ENCODE results near the gene SERPINH1. TPM values are rescaled to one million over a fixed set of nuclear protein-coding genes. Genes with fewer than 3 reads are reported as not detected.
A peak's percentile ranks its signal among the peaks of the same experiment; 100 is the strongest.

SERPINH1 gene
- 100 to 1,000 TPM; 111 to 529 (median 220) TPM for total RNA-seq
- 100 to 1,000 TPM in 2 of 3 donors, 10 to 100 TPM in 1; 93.6 to 152 (median 127) TPM for polyA plus RNA-seq
- long read RNA-seq, donor 1, transcript SERPINH1-201 (5 exons, 2,225 nt), result major isoform, 48 of 156 reads
- long read RNA-seq, donor 1, partial matches to known transcripts, result 106 of 156 reads
- long read RNA-seq, donor 1, other reads (novel, unspliced or antisense), result 0 of 156 reads
- long read RNA-seq, donor 2, transcript SERPINH1-201 (5 exons, 2,225 nt), result major isoform, 32 of 101 reads
- long read RNA-seq, donor 2, partial matches to known transcripts, result 68 of 101 reads
- long read RNA-seq, donor 2, other reads (novel, unspliced or antisense), result 0 of 101 reads
- long read RNA-seq, donor 3, transcript SERPINH1-201 (5 exons, 2,225 nt), result major isoform, 25 of 115 reads
- long read RNA-seq, donor 3, partial matches to known transcripts, result 90 of 115 reads
- long read RNA-seq, donor 3, other reads (novel, unspliced or antisense), result 0 of 115 reads
- long read RNA-seq, donor 4, transcript SERPINH1-201 (5 exons, 2,225 nt), result major isoform, 6 of 10 reads
- long read RNA-seq, donor 4, partial matches to known transcripts, result 1 of 10 reads
- long read RNA-seq, donor 4, other reads (novel, unspliced or antisense), result 2 of 10 reads
- long read RNA-seq, donor 5, transcript SERPINH1-201 (5 exons, 2,225 nt), result major isoform, 321 of 366 reads
- long read RNA-seq, donor 5, transcript SERPINH1-215 (6 exons, 2,299 nt), result minor isoform, 12 of 366 reads
- long read RNA-seq, donor 5, partial matches to known transcripts, result 12 of 366 reads
- long read RNA-seq, donor 5, other reads (novel, unspliced or antisense), result 19 of 366 reads
- long read RNA-seq, donor 6, transcript SERPINH1-201 (5 exons, 2,225 nt), result major isoform, 6 of 15 reads
- long read RNA-seq, donor 6, partial matches to known transcripts, result 4 of 15 reads
- long read RNA-seq, donor 6, other reads (novel, unspliced or antisense), result 4 of 15 reads
- long read RNA-seq, donor 7, transcript SERPINH1-201 (5 exons, 2,225 nt), result major isoform, 32 of 110 reads
- long read RNA-seq, donor 7, partial matches to known transcripts, result 76 of 110 reads
- long read RNA-seq, donor 7, other reads (novel, unspliced or antisense), result 0 of 110 reads
- long read RNA-seq, donor 8, transcript SERPINH1-201 (5 exons, 2,225 nt), result major isoform, 81 of 142 reads
- long read RNA-seq, donor 8, partial matches to known transcripts, result 57 of 142 reads
- long read RNA-seq, donor 8, other reads (novel, unspliced or antisense), result 0 of 142 reads
- long read RNA-seq, donor 9, transcript SERPINH1-201 (5 exons, 2,225 nt), result major isoform, 27 of 33 reads
- long read RNA-seq, donor 9, partial matches to known transcripts, result 5 of 33 reads
- long read RNA-seq, donor 9, other reads (novel, unspliced or antisense), result 0 of 33 reads
- long read RNA-seq, donor 10, transcript SERPINH1-201 (5 exons, 2,225 nt), result major isoform, 29 of 84 reads
- long read RNA-seq, donor 10, partial matches to known transcripts, result 52 of 84 reads
- long read RNA-seq, donor 10, other reads (novel, unspliced or antisense), result 0 of 84 reads

DNA sequence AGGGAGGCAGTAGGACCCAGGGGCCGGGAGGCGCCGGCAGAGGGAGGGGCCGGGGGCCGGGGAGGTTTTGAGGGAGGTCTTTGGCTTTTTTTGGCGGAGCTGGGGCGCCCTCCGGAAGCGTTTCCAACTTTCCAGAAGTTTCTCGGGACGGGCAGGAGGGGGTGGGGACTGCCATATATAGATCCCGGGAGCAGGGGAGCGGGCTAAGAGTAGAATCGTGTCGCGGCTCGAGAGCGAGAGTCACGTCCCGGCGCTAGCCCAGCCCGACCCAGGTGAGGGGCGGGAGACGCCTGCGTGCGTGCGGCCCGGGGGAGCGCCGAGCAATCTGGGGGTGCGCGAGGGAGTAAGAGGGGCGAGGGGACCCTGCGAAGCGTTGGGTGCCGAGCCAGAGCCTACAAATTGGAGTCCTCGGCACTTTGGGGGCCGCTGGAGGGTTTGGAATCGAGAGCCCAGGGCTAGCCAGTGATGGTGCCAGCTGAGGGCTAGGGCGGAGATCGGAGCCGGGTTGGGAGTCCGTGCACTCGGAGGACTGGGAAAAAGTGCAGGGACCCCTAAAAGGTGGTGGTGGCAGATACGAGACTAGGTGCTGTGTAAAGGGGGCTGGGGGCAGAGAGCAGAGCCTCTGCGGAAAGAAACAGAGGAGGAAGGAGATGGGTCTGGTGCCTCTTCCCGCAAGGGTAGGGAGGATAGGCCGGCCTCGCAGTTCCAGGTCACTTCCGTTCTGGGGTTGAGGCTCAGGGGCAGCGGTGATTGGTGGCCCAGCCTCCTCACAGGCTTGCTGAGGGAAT lies at the start of gene SERPINH1:
TSS of gene SERPINH1 (plus strand) at position 206 of the 788 bp plus-strand sequence. CDS start 4,097 bp downstream, outside the sequence.
- H3K36me3 ChIP-seq (replicated peaks in 1 of 2), result peaks cover 0 to 12% of the 10 kb centered on the region in 2 donors
- peak; percentile 91 to 95 (median 92) for DNase-seq
- no peaks in the 10 kb centered on the region for H3K9me3 ChIP-seq (replicated peaks in 1 of 3)
- peak; percentile 79 to 87 for TF ChIP-seq POLR2A (IDR thresholded peaks at IDR 0.05)
- TF ChIP-seq, protein P1, sequence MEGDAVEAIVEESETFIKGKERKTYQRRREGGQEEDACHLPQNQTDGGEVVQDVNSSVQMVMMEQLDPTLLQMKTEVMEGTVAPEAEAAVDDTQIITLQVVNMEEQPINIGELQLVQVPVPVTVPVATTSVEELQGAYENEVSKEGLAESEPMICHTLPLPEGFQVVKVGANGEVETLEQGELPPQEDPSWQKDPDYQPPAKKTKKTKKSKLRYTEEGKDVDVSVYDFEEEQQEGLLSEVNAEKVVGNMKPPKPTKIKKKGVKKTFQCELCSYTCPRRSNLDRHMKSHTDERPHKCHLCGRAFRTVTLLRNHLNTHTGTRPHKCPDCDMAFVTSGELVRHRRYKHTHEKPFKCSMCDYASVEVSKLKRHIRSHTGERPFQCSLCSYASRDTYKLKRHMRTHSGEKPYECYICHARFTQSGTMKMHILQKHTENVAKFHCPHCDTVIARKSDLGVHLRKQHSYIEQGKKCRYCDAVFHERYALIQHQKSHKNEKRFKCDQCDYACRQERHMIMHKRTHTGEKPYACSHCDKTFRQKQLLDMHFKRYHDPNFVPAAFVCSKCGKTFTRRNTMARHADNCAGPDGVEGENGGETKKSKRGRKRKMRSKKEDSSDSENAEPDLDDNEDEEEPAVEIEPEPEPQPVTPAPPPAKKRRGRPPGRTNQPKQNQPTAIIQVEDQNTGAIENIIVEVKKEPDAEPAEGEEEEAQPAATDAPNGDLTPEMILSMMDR (IDR thresholded peaks at IDR 0.05), result no peak
- H3K27ac ChIP-seq, result peak within 1 kb of the TSS; percentile 96 to 100 (median 99)
- intact Hi-C loops (cut with DNase I), result no loop called here
- no peaks in the 10 kb centered on the region for H3K27me3 ChIP-seq
- WGBS, 4 donors, result 0 to 1% (median 0%) methylated on average over 25 to 51 of the region's 51 CpGs
- peak within 1 kb of the TSS; percentile 73 to 99 (median 87) for H3K4me3 ChIP-seq
- H3K4me1 ChIP-seq (replicated peaks in 1 of 2), result peaks cover 65 to 68% of the 10 kb centered on the region in 2 donors

DNA sequence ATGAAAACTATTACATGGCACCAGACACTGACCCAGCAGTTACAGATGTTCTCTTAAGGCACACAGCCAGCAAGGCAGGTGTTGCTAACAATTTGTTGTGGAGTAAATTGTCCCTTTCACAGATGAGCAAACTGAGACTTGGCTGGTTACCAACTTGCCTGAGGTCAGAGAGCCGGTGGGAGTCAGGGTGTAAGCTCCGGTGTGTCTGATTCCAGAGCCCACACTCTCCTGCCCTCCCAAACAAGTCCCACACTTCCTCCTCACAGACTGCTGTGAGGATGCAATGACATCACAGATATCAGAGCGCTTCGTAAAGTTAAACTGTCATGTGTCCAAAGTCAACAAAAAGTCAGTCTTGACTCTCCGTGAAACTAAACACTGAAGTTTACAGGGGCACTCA lies 48.8 kb upstream of the SERPINH1 start:
- 56 to 70% (median 60%) methylated on average over 5 of the region's 5 CpGs for WGBS, 4 donors
- Histone ChIP-seq H3K27ac (no peak overlapping the region), H3K36me3 (replicated peaks in 1 of 2) (no peaks in the 10 kb centered on the region), H3K9me3 (replicated peaks in 1 of 3) (no peaks in the 10 kb centered on the region), H3K4me1 (replicated peaks in 1 of 2) (no peaks in the 10 kb centered on the region), H3K27me3 (no peaks in the 10 kb centered on the region), H3K4me3 (no peak overlapping the region)
- no peak for DNase-seq
- no peak for TF ChIP-seq POLR2A (IDR thresholded peaks at IDR 0.05)
- TF ChIP-seq, protein P1 (IDR thresholded peaks at IDR 0.05), result no peak
- intact Hi-C loops (cut with DNase I), result no loop called here

DNA sequence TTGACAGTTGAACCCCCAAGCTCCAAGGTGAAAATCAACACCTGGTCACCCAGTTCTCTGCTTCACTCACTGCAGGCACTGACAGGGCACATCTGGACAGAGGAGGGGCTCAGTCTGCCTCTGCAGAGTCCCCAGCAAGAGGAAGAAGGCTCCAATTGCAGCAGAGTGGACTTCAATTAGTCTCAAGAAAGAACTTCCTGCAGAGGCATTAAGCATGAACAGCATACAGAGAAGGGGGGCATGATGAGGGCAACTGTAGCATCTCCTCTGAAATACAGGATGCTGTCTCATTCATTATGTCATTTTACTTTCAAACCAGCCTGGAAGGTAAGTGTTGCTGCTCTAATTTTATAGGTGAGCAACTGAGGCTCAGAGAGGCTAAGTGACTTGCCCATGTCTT lies 47.5 kb upstream of the SERPINH1 start:
- Histone ChIP-seq H3K27ac (no peak overlapping the region), H3K9me3 (replicated peaks in 1 of 3) (no peaks in the 10 kb centered on the region), H3K4me3 (no peak overlapping the region), H3K27me3 (no peaks in the 10 kb centered on the region), H3K36me3 (replicated peaks in 1 of 2) (no peaks in the 10 kb centered on the region), H3K4me1 (replicated peaks in 1 of 2) (no peaks in the 10 kb centered on the region)
- DNase-seq, result no peak
- intact Hi-C loops (cut with DNase I), result no loop called here
- TF ChIP-seq, protein P1 (IDR thresholded peaks at IDR 0.05), result no peak
- TF ChIP-seq POLR2A (IDR thresholded peaks at IDR 0.05), result no peak
